Activated naive CD4-positive, alpha-beta T cell treated with anti-CD3 and anti-CD28 coated beads, Interleukin-2, amount 10 ng/mL, durations not matched to agents 5 hours and 36 hours (primary cell): Measurements from ENCODE around the gene GBA2. TPM values are rescaled to one million over a fixed set of nuclear protein-coding genes. Genes with fewer than 3 reads are reported as not detected.

Source experiments
- microRNA-seq: library from miRNA; unstranded; fragments of <30 nt; microRNA quantifications from one replicate; pipeline ENCODE4 v1.2.0, GENCODE V29; 2022; ENCODE audit warnings: borderline microRNAs expressed, borderline replicate concordance
- total RNA-seq, 2 experiments: library from RNA; stranded (reverse); gene quantifications; one replicate each; pipeline ENCODE4 v1.2.3, GENCODE V29; 2021

The GBA2 gene
- total RNA-seq, result 10 to 100 TPM; 53.8 to 55.3 TPM

GRCh38 chr9:35748858-35749514, at the start of gene GBA2, which contains the start of gene RGP1:
Gene GBA2 (minus strand): TSS chr9:35749228. CDS start chr9:35748704, 524 bp downstream.
Gene RGP1 (plus strand): TSS chr9:35749287. CDS start chr9:35749756, 469 bp downstream.

DNA sequence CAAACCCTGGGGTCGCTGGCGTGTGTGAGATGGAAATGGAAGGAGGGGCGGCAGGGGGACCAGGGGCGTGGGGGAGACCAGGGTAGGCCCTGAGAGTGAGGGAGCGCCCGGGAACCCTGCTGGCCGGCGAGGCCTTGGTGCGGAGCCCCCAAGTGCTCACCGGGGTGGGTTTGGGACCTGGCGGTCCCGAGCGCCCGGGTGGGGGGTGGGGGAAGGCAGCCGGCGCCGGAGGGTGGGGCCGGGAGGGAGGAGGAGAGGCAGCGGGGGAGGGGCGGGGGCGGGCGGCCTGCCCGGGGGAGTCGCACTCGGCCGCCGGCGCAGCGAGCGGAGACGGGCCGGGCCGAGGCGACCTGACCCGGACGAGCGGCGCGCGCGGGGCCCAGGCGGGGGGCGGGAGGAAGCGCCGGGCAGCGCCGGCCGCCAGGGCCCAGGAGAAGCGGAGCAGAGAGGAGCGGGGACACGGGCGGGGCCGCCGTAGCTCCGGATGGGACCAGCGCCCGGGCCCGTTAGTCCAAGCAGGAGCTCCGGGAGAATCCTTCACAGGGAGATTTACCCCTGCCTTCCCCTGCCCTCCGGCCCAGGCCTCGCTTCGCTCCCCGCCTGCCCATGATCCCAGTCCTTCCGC, 42.4 kb upstream of the GBA2 start, which contains the start of gene NPR2:
Gene NPR2, plus strand, starts transcription at position 295 of the 625 bp plus-strand sequence. CDS start 818 bp downstream, outside the sequence.

GRCh38 chr9:35754264-35754663, 5.2 kb upstream of the GBA2 start, which contains the start of gene MSMP:
Gene MSMP (minus strand): TSS chr9:35754276. CDS start chr9:35754129, 147 bp downstream.

DNA sequence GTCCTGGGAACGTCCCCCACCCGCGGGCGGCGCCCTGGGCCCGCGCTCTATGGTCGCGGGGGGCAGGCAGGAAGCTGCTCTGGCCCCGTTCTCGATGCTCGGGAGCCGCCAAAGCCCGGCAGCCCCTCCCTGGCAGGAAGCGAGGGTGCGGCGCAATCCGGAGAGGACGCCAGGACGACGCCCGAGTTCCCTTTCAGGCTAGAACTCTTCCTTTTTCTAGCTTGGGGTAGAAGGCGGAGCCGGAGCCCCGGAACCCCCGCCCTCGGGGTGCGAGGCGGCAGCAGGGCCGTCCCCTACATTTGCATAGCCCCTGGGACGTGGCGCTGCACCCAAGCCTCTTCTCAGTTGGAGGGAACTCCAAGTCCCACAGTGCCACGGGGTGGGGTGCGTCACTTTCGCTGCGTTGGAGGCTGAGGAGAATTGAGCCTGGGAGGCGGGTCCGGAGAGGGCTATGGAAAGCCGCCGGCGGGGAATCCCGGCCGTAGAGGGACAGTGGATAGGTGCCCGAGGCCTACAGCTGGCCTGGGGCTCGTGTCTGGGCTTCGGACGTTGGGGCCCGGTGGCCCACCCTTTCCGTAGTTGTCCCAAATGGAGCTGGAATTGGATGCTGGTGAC, 16.7 kb downstream of the GBA2 start, which contains the start of the genes CREB3 and TLN1:
Gene CREB3, plus strand, starts transcription at position 482 of the 615 bp plus-strand sequence. Its CDS starts 107 bp downstream, at position 589.
Gene TLN1, minus strand, starts transcription at position 11 of the 615 bp plus-strand sequence. CDS start 6,501 bp downstream, outside the sequence.

DNA sequence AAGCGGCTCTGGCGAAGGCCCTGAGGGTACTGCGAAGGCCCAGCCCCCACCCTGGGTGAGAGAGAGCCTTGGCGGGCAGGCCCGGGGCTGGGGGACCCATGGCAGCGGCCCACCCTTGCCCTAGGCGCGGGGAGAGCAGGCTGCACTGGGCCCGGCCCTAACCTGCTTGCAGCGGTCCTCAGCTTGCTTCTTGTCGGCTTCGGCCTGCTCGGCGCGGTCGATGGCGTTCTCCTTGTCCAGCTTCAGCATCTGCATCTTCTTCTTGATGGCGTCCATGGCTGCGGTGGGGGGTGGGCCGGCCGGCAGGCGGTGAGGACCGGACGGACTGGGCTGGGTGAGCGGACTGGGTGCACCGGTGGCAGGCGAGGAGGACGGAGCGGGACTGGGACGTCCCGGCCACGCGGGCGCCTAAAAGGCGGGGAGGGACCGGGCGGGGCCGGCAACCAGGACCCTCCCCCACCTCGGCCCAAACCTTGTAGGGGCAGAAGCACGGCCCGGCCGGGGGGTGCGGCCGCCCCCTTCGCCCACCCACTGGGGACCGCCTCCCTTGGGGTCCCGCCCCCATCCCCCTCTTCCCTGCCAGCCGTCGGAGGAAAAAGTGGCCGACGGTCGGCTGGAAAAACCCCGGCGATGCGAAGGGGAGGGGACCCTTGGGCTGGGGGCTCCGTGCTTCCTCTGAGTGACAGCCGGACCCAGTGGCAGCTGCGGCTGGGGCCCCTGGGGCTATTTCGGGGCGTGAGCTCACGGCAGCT, 59.3 kb downstream of the GBA2 start, which contains the start of gene TPM2:
Gene TPM2, minus strand, starts transcription at position 384 of the 752 bp plus-strand sequence. Its CDS starts 108 bp downstream, at position 276.

Small RNAs within 50 kb of the gene (microRNA-seq; reads per million reads assigned to microRNA genes)
- gene MIR6852 (1.9 reads per million), gene MIR6853 (not detected)

Other genes with a start within 250 kb of the GBA2 start
- gene TESK1, start 144.0 kb downstream of the GBA2 start, total RNA-seq, result 10 to 100 TPM; 33.8 to 35.3 TPM
- gene CD72, start 130.8 kb downstream of the GBA2 start, total RNA-seq, result 1 to 10 TPM; 6.1 to 6.7 TPM
- gene SIT1, start 98.3 kb downstream of the GBA2 start, total RNA-seq, result 100 to 1,000 TPM; 191 to 193 TPM
- gene RMRP, start 91.2 kb downstream of the GBA2 start, total RNA-seq, result over 10,000 TPM in 1 of 2 experiments, 1,000 to 10,000 TPM in 1; 9,431 to 11,936 TPM
- gene CCDC107, start 90.9 kb downstream of the GBA2 start, total RNA-seq, result 10 to 100 TPM; 34.3 to 37.9 TPM
- 10 to 100 TPM; 13.8 to 14.5 TPM for gene ARHGEF39, start 84.0 kb downstream of the GBA2 start, total RNA-seq
- under 1 TPM in 1 of 2 experiments, not detected in 1; 0.24 TPM for gene CA9, start 75.3 kb downstream of the GBA2 start, total RNA-seq
- 10 to 100 TPM; 14.9 to 17.2 TPM for gene TPM2, start 59.3 kb downstream of the GBA2 start, total RNA-seq
- gene TLN1, start 17.0 kb downstream of the GBA2 start, total RNA-seq, result 100 to 1,000 TPM; 332 to 348 TPM
- 10 to 100 TPM; 17.9 to 18.1 TPM for gene CREB3, start 16.6 kb downstream of the GBA2 start, total RNA-seq
- 10 to 100 TPM; 28.1 to 28.8 TPM for gene RGP1, start 59 bp upstream of the GBA2 start, total RNA-seq
- not detected for gene MSMP, start 5.0 kb upstream of the GBA2 start, total RNA-seq
- 10 to 100 TPM in 1 of 2 experiments, 1 to 10 TPM in 1; 8.6 to 10.5 TPM for gene NPR2, start 42.4 kb upstream of the GBA2 start, total RNA-seq
- 1 to 10 TPM; 1.3 to 1.8 TPM for gene SPAG8, start 63.0 kb upstream of the GBA2 start, total RNA-seq
- 10 to 100 TPM; 59.6 to 61.1 TPM for gene HINT2, start 65.8 kb upstream of the GBA2 start, total RNA-seq
- gene FAM221B, start 79.5 kb upstream of the GBA2 start, total RNA-seq, result not detected
- 1 to 10 TPM; 2.7 to 3.0 TPM for gene TMEM8B, start 80.0 kb upstream of the GBA2 start, total RNA-seq
- gene OR13J1, start 121.2 kb upstream of the GBA2 start, total RNA-seq, result not detected
- gene HRCT1, start 157.0 kb upstream of the GBA2 start, total RNA-seq, result not detected
- gene SPAAR, start 160.3 kb upstream of the GBA2 start, total RNA-seq, result not detected
- gene OR2S2, start 208.9 kb upstream of the GBA2 start, total RNA-seq, result not detected